ENCODE measurements around the gene EPRS1. TPM values are rescaled to one million over a fixed set of nuclear protein-coding genes. Genes with fewer than 3 reads are reported as not detected.

EPRS1 gene
- total and polyA plus RNA-seq, 8 donors = 15.8 to 89.6 (median 33.8) TPM

DNA sequence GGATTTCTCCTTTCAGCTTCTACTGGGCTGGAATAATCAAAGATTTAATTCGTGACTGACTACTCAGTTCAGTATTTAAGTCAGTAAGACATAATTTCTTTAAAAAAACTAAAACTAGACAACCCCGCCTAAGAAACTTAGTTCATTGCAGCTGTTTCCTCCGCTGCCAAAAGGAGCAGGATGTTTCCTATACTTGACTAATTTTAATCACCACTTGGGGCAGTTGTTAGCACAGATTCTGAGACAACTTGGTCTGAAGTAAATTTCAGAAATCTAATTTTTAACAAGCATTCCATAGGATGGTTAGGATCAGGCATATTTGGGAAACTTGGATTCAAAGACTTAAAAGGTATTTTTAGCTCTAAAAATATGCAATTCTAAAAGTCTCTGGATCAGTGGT is 34.0 kb downstream of the EPRS1 start:
- no peaks in the 10 kb centered on the region for H3K9me3 ChIP-seq
- H3K4me1 ChIP-seq = peaks cover 0 to 11% (median 2%) of the 10 kb centered on the region in 4 donors
- intact Hi-C loops (cut with DNase I; ENCODE audit: low total_unique reads) = no loop called here
- peaks cover 20 to 97% (median 90%) of the 10 kb centered on the region in 4 donors for H3K36me3 ChIP-seq
- 48 to 81% (median 52%) methylated on average over 3 of the region's 3 CpGs for WGBS, 5 donors
- H3K27ac ChIP-seq = peak overlapping the region in 1 of 5 donors; percentile 14
- no peaks in the 10 kb centered on the region for H3K27me3 ChIP-seq
- DNase-seq = peak in 1 of 2 donors; percentile 29
- TF ChIP-seq POLR2AphosphoS5 (IDR thresholded peaks at IDR 0.05) (no peak), EP300 (IDR thresholded peaks at IDR 0.05) (no peak), POLR2A (IDR thresholded peaks at IDR 0.05) (no peak)
- TF ChIP-seq, protein P1, sequence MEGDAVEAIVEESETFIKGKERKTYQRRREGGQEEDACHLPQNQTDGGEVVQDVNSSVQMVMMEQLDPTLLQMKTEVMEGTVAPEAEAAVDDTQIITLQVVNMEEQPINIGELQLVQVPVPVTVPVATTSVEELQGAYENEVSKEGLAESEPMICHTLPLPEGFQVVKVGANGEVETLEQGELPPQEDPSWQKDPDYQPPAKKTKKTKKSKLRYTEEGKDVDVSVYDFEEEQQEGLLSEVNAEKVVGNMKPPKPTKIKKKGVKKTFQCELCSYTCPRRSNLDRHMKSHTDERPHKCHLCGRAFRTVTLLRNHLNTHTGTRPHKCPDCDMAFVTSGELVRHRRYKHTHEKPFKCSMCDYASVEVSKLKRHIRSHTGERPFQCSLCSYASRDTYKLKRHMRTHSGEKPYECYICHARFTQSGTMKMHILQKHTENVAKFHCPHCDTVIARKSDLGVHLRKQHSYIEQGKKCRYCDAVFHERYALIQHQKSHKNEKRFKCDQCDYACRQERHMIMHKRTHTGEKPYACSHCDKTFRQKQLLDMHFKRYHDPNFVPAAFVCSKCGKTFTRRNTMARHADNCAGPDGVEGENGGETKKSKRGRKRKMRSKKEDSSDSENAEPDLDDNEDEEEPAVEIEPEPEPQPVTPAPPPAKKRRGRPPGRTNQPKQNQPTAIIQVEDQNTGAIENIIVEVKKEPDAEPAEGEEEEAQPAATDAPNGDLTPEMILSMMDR (IDR thresholded peaks at IDR 0.05) = no peak
- H3K4me3 ChIP-seq = no peak overlapping the region

DNA sequence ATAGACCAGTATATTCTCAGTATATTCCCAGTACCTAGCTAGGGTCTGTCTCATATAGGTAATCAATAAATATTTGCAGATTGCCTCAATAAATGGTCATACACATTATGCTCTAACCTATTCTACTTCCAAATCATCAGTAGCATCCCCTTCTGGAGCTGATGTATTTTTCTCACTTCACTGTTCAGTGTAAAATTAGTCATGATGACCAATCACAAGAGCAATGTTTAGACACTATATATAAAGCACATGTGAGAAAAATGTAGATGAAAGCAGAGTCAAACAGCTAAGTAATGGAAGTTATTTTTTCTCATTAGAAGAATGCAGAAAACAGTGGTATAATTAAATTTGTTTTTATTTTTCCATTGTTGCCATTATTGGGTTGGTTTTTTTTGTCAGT is 34.7 kb downstream of the EPRS1 start:
- Histone ChIP-seq H3K36me3 (peaks cover 18 to 97% (median 90%) of the 10 kb centered on the region in 4 donors), H3K4me1 (peaks cover 0 to 11% (median 2%) of the 10 kb centered on the region in 4 donors), H3K27ac (no peak overlapping the region), H3K27me3 (no peaks in the 10 kb centered on the region), H3K9me3 (no peaks in the 10 kb centered on the region), H3K4me3 (no peak overlapping the region)
- DNase-seq = no peak
- TF ChIP-seq POLR2A (IDR thresholded peaks at IDR 0.05) (no peak), EP300 (IDR thresholded peaks at IDR 0.05) (no peak), POLR2AphosphoS5 (IDR thresholded peaks at IDR 0.05) (no peak)
- TF ChIP-seq, protein P1 (IDR thresholded peaks at IDR 0.05) = no peak
- intact Hi-C loops (cut with DNase I; ENCODE audit: low total_unique reads) = no loop called here

DNA sequence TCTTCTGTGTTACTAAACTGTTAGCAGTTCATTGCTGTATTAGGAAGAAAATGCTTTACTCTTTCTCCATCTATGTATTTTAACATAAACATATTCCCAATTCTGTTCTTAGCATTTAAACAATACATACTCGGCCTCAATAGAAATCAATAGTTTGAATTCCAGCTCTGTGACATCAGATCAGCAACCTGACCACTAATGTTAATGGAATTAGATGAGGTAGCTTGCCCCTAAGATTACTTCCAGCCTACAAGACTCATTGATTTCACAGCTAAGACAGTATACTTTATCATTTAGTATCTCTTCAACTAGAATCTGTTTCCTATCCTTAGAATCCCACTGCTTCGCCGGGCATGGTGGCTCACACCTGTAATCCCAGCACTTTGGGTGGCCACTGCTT is 38.9 kb downstream of the EPRS1 start:
- Histone ChIP-seq H3K27ac (no peak overlapping the region), H3K9me3 (no peaks in the 10 kb centered on the region), H3K4me1 (peaks cover 0 to 1% (median 0%) of the 10 kb centered on the region in 4 donors), H3K36me3 (peaks cover 25 to 97% (median 92%) of the 10 kb centered on the region in 4 donors), H3K4me3 (no peak overlapping the region), H3K27me3 (no peaks in the 10 kb centered on the region)
- 73 to 92% (median 91%) methylated on average over 3 of the region's 3 CpGs for WGBS, 5 donors
- TF ChIP-seq, protein P1 (IDR thresholded peaks at IDR 0.05) = no peak
- no peak for TF ChIP-seq POLR2A (IDR thresholded peaks at IDR 0.05)
- TF ChIP-seq EP300 (IDR thresholded peaks at IDR 0.05) = no peak
- TF ChIP-seq POLR2AphosphoS5 (IDR thresholded peaks at IDR 0.05) = no peak
- intact Hi-C loops (cut with DNase I; ENCODE audit: low total_unique reads) = no loop called here
- DNase-seq = no peak

DNA sequence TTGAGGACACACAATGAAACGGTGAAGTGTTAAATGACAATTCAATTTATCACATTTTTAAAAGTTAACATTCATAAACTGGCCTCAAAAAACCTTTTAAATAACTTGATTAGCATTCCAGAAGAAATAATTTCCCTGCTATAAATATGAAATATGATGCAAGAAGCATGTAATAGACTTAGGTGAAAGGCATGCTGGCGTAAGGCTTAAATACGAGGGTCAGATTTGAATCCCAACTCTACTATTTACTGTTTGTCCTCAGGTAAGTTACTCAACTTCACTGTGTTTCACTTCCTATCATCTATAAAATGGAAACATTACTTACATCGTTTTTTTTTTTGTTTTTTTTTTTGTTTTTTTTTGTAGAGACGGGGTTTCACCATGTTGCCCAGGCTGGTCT is 40.8 kb downstream of the EPRS1 start:
- H3K9me3 ChIP-seq = no peaks in the 10 kb centered on the region
- WGBS, 5 donors = 86 to 95% (median 89%) methylated on average over 5 of the region's 5 CpGs
- no peak for TF ChIP-seq POLR2AphosphoS5 (IDR thresholded peaks at IDR 0.05)
- no peak for TF ChIP-seq EP300 (IDR thresholded peaks at IDR 0.05)
- TF ChIP-seq, protein P1 (IDR thresholded peaks at IDR 0.05) = no peak
- no peak for TF ChIP-seq POLR2A (IDR thresholded peaks at IDR 0.05)
- peaks cover 23 to 99% (median 98%) of the 10 kb centered on the region in 4 donors for H3K36me3 ChIP-seq
- intact Hi-C loops (cut with DNase I; ENCODE audit: low total_unique reads) = no loop called here
- no peak for DNase-seq
- H3K4me1 ChIP-seq = no peaks in the 10 kb centered on the region
- H3K4me3 ChIP-seq = no peak overlapping the region
- H3K27me3 ChIP-seq = no peaks in the 10 kb centered on the region
- H3K27ac ChIP-seq = no peak overlapping the region

Data from stomach (tissue), 9 donors.